K562 (cell line): ENCODE results near the gene CRYBG1.

Experiments
- ATF7 ChIP-seq: fragments of 450-650 bp; IDR thresholded peaks from 2 replicates; pipeline ENCODE4 v1.7.1; 2014; ENCODE audit warnings: mild to moderate bottlenecking, moderate library complexity
- PML ChIP-seq: IDR thresholded peaks from 2 replicates; pipeline ENCODE4 v1.6.1; 2012; ENCODE audit warnings: low read length, inconsistent platforms
- SMARCC2 ChIP-seq: fragments of 450-650 bp; IDR thresholded peaks from 2 replicates; pipeline ENCODE4 v1.6.1; 2017; ENCODE audit warnings: antibody characterized with exemption, moderate library complexity, mild to moderate bottlenecking, low read depth
- ZBTB2 ChIP-seq: fragments of 450-650 bp; IDR thresholded peaks from 2 replicates; pipeline ENCODE4 v1.6.1; 2016; ENCODE audit warnings: antibody characterized with exemption

GRCh38 chr6:106529438-106529837 is 168.9 kb downstream of the CRYBG1 start:
- TF ChIP-seq ZBTB2: no peak
- TF ChIP-seq ATF7: no peak
- no peak for TF ChIP-seq PML
- no peak for TF ChIP-seq SMARCC2
